ENCODE data around the gene TPST1. TPM values are rescaled to one million over a fixed set of nuclear protein-coding genes. Genes with fewer than 3 reads are reported as not detected.

The TPST1 gene
- polyA plus RNA-seq, 4 donors, result 35.4 to 51.4 (median 41.8) TPM

- no peak for DNase-seq (ENCODE audit: low read depth in 4 of 4, low spot score in 3 of 4)
These were observed 31.7 kb downstream of the TPST1 start for GRCh38 chr7:66236713-66237303.

- DNase-seq (ENCODE audit: low read depth in 4 of 4, low spot score in 3 of 4), result peak in 1 of 4 donors; percentile 25
These were observed 33.0 kb downstream of the TPST1 start for GRCh38 chr7:66237906-66238772.

- DNase-seq (ENCODE audit: low read depth in 4 of 4, low spot score in 3 of 4), result no peak
These were observed 33.8 kb downstream of the TPST1 start for GRCh38 chr7:66238773-66239466.

GRCh38 chr7:66239467-66239856 lies 34.3 kb downstream of the TPST1 start:
- no peak for DNase-seq (ENCODE audit: low read depth in 4 of 4, low spot score in 3 of 4)

- no peak for DNase-seq (ENCODE audit: low read depth in 4 of 4, low spot score in 3 of 4)
These were observed 39.9 kb downstream of the TPST1 start for GRCh38 chr7:66245008-66245407.

- DNase-seq (ENCODE audit: low read depth in 4 of 4, low spot score in 3 of 4), result no peak
These were observed 41.5 kb downstream of the TPST1 start for GRCh38 chr7:66246554-66247171.

GRCh38 chr7:66247380-66248078 lies 42.4 kb downstream of the TPST1 start:
- DNase-seq (ENCODE audit: low read depth in 4 of 4, low spot score in 3 of 4), result no peak

GRCh38 chr7:66250711-66251110 lies 45.6 kb downstream of the TPST1 start:
- DNase-seq (ENCODE audit: low read depth in 4 of 4, low spot score in 3 of 4), result no peak

- DNase-seq (ENCODE audit: low read depth in 4 of 4, low spot score in 3 of 4), result no peak
These were observed 50.5 kb downstream of the TPST1 start for GRCh38 chr7:66255534-66256100.

GRCh38 chr7:66256281-66256680 lies 51.1 kb downstream of the TPST1 start:
- DNase-seq (ENCODE audit: low read depth in 4 of 4, low spot score in 3 of 4), result no peak

GRCh38 chr7:66257481-66257880 lies 52.3 kb downstream of the TPST1 start:
- DNase-seq (ENCODE audit: low read depth in 4 of 4, low spot score in 3 of 4), result no peak

GRCh38 chr7:66258409-66258808 lies 53.3 kb downstream of the TPST1 start:
- DNase-seq (ENCODE audit: low read depth in 4 of 4, low spot score in 3 of 4), result no peak

- DNase-seq (ENCODE audit: low read depth in 4 of 4, low spot score in 3 of 4), result no peak
These were observed 56.8 kb downstream of the TPST1 start for GRCh38 chr7:66261941-66262340.

- no peak for DNase-seq (ENCODE audit: low read depth in 4 of 4, low spot score in 3 of 4)
These were observed 58.8 kb downstream of the TPST1 start for GRCh38 chr7:66263936-66264335.

GRCh38 chr7:66265566-66265965 lies 60.4 kb downstream of the TPST1 start:
- DNase-seq (ENCODE audit: low read depth in 4 of 4, low spot score in 3 of 4), result no peak

- DNase-seq (ENCODE audit: low read depth in 4 of 4, low spot score in 3 of 4), result no peak
These were observed 62.1 kb downstream of the TPST1 start for GRCh38 chr7:66267249-66267648.

- DNase-seq (ENCODE audit: low read depth in 4 of 4, low spot score in 3 of 4), result no peak
These were observed 64.8 kb downstream of the TPST1 start for GRCh38 chr7:66269978-66270377.

GRCh38 chr7:66272321-66272720 lies 67.2 kb downstream of the TPST1 start:
- DNase-seq (ENCODE audit: low read depth in 4 of 4, low spot score in 3 of 4), result no peak

- no peak for DNase-seq (ENCODE audit: low read depth in 4 of 4, low spot score in 3 of 4)
These were observed 71.2 kb downstream of the TPST1 start for GRCh38 chr7:66276363-66276762.

GRCh38 chr7:66277492-66277891 lies 72.4 kb downstream of the TPST1 start:
- no peak for DNase-seq (ENCODE audit: low read depth in 4 of 4, low spot score in 3 of 4)
